Pulmonary artery endothelial cell (primary cell): Measurements from ENCODE around the gene TSPAN9. TPM values are rescaled to one million over a fixed set of nuclear protein-coding genes. Genes with fewer than 3 reads are reported as not detected.

Experiments used
- DNase-seq: peaks from one replicate; pipeline ENCODE4 v3.0.0-alpha.2; 2011; ENCODE audit warnings: low read depth, low spot score
- total RNA-seq: library from RNA; depleted of rRNA; stranded (reverse); fragments of >200 nt; gene quantifications from 2 replicates; pipeline ENCODE4 v1.2.3, GENCODE V29; 2014

TSPAN9 gene
- total RNA-seq, 1 donor from 2014 or later, result 65.0 TPM

DNA sequence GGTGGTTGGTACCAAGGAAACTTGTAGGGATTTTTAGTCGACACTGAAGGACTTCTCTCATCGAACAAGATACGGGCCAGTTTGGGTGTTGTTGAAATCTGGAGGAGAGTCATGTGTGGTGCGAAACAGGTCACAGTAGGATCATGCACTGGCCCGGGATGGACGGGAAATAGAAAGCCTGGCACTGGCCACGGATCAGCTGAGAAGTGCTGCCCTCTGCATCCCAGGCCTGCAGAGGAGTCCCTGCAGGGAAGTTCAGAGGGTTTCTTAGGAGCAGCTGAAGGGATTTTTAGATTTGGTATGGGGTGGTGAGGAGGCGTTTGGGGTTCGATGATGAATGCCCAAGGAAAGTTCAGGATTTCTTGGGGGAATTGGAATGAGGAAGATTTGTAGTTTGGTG, 63.1 kb downstream of the TSPAN9 start:
- DNase-seq, result no peak

DNA sequence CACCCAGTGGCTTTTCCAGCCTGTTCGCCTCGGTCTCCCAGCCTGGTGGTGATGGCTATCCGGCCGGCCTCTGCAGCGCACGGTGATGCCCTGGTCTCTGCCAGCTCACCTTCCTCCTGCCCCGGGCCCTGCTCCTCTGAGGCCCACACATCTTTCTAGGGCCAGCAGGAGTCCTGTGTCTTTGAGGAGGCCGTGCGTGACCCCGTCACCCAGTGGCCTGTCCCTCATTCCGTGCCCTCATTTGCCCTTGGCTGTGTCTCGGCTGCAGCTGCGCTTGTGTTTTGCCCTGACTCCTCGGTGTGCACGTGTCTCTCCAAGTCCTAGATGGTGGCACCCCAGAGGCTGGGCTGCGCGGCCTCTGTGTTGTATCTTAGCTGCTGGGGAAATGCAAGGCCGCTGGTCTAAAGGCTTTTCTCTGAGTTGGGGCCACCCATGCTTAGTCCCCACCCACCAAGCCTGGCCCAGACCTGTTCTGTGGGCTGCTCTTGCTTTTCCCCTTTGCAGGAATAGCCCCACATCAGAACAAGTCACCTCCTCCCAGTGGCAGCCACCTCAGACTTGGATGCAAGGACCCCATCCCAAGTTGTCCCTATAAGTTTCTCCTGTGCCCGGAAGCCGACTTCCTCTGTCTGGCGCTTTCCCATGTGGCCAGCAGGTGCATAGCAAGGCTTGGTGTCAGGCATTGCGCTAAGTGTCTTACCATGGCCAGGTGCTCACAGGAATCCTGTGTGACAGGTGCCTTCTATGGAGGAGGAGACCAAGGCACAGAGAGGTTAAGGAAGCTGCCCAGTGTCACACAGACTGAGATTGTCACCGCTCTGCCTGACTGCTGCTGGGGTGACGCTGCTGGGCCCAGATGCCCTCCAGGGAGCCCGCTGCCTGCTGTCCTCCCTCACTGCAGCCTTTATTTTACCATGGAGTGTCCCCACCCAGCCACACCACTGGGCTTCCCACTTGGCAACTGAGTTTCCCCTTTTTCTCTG, 64.5 kb downstream of the TSPAN9 start:
- no peak for DNase-seq

DNA sequence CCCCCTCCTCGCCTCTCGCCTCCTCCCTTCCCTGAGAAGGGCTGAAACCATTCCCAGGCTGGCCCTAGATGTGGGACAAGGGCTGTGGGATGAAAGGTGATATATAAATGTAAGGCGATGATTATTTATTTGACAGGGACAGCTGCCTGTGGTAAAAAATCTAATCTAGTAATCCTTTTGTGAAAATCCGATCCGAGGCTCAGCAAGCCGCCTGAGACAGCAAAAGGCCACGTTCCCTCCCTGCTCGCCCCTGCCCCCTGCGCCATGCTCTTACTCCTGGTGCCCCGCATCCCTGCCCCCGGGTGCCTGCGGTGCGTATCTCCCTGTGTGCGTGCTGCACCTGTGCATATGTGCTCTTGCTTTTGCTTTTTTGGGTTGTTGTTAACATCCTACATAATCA, 65.2 kb downstream of the TSPAN9 start:
- no peak for DNase-seq

DNA sequence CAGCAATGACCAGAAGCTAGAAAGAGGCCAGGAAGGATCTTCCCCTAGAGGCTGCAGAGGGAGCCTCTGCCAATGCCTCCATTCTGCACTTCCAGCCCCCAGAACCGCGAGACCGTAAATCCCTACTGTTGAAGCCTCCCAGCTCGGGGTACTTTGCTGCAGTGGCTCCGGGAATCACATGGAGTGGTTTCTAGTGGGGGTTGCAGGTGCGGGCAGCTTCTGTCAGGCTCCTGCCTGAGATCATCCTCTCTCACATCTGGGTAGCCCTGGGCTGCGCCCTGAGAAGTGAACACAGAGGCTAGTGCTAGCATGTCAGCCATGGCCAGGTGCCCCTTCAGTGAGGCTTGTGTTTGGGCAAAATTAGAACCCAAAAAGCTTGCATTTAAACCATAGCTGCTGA, 67.3 kb downstream of the TSPAN9 start:
- no peak for DNase-seq

DNA sequence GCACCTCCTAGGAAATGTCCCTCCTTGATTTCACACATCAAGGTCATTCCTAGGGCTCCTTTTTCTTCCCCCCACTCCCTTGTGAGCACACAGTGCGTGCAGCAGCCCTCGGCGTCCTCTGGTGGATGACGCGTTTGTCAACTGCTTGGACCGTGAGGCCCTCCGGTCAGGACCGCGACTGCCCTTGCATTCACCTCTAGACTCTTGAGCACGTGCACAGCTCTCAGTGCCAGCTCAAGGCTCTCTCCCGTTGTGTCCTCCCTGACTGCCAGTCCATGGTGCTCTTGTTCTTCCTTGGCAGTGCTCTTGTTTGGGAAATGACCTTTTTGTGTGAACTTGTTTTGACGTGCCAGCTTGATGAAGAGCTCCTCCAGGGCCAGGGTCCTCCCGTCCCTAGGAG, 67.9 kb downstream of the TSPAN9 start:
- no peak for DNase-seq

DNA sequence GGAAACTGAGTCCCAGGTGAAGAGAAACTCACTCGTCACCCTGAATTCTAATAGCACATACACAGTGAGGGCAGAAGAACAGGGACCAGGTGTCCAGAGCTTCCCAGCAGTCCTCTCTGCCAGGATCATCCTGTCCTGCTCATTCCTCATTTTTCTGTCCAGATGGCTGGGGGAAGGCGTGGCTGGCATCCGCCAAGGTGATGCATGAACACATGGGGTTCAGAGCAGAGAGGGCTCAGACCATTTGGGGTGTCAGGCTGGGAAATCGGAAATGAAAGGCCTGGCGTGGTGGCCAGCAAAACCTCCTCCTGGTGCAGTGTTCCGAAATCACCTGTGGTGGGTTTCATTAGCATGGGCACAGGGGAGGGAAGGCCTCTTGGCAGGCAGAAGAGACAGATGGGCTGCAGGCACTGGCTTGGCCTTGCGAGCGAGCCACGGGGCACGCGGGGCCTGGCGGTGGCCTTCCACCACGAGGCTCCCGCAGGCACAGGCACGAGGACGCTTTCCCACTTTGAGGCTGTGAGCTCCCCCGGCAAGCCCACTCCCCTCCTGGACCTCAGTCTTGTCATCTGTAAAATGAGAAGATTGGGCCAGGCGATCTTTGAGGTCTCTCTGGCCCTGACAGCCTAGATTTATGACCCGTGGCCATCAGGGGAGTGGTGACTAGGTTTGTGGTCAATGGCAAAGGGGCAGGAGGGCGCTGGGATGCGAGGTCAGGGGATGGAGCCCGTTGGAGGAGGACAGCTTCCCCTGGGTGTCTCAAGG, 68.5 kb downstream of the TSPAN9 start:
- no peak for DNase-seq

DNA sequence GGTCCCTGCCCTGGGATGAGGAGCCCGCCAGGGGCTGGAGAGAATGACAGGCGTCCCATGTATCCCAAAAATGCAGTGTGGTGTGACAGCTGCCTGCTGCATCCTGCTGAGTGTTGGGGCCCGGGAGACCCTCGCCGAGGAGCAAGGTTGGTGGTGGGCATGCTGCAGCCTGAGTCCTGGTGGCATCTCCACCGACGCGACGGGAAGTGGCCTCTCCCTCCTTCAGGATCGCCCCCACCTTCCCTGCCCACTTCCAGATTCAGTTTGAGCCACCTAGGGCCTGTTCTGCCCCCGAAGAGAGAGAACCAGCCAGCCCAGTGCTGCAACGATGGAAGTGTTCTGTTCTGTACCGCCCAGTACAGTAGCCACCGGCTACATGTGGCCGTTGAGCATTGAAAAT, 70.1 kb downstream of the TSPAN9 start:
- DNase-seq, result no peak

DNA sequence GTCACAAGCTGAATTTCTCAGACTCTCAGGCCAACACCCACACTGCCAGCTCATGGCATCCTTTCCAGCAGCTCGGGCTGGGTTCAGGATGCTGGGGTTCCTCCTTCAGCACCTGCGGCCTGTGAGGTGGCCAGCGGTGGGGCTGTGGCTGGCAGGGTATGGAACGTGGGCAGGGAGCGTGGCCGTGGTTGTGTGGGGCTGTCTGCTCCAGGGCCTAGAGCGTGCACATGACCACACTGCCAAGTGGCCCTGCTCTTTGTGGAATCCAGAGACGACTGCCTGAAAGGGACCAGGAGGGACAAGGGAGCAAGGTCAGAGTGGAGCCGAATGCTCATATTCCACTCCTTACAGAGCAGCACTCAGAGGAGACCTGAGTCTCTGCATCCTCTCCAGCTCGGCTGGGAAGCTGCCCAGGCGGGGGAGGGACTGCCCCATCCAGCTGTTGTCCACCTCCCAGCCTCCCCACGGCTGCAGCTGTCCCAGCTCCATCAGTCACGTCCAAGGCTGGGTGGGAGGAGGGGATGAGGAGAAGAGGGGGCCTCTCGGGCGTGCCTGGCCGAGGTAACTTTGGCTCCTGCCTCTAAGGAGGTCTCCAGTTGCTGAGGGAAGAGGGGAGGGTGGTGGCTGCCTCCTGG, 71.3 kb downstream of the TSPAN9 start:
- DNase-seq, result no peak

DNA sequence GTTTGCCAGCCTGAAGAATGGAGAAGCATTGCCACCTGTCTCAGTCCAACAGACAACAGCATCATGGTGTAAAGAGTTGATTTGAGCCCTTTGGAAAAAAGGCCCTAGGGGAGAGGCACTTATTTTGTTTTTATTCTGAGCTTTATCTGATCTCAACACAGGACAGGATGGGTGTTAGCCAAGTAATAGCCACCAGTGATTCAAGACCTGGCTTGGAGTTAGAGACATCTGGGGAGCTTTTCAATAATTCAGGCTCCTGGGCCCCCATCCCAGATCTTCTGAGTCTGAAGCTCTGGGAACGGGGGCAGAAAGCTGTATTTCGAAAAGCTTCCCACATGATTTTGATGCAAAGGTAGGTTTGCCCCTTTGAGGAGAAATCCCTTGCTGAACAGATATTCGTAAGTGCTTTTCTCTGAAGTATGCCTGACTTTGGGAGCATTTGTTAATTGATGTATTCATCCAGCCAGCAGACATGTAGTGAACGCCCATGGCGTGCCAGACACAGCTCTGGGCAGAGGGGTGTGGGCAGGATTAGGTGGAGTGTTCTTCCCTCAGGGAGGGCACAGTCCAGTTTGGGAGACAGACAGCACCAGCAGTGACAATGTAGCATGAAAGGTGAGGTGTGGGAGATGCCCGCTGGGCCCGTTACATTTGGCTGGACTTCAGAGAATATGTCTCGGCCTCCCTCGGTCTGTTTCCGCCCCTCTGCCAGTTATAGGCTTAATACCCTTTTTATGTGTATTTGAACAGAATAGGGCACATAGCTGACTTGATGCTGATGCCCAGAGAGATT, 72.5 kb downstream of the TSPAN9 start:
- DNase-seq, result no peak

DNA sequence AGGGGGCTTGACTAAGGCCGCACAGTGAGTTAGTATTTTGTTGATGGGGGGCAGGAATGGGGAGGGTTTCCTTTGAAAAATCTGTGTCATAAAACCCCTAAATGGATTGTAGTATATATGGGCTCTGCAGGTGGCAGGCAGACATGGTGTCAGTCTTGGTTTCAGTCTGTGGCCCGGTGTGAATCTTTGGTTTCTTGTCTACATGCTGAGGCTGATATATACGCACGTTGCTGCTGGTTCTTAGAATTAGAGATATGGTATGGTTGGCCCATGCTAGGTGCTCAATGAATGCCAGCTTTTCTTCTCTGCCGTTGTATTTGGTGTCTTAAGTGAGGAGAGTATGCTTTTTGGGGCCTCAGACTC, 73.1 kb downstream of the TSPAN9 start:
- DNase-seq, result no peak

DNA sequence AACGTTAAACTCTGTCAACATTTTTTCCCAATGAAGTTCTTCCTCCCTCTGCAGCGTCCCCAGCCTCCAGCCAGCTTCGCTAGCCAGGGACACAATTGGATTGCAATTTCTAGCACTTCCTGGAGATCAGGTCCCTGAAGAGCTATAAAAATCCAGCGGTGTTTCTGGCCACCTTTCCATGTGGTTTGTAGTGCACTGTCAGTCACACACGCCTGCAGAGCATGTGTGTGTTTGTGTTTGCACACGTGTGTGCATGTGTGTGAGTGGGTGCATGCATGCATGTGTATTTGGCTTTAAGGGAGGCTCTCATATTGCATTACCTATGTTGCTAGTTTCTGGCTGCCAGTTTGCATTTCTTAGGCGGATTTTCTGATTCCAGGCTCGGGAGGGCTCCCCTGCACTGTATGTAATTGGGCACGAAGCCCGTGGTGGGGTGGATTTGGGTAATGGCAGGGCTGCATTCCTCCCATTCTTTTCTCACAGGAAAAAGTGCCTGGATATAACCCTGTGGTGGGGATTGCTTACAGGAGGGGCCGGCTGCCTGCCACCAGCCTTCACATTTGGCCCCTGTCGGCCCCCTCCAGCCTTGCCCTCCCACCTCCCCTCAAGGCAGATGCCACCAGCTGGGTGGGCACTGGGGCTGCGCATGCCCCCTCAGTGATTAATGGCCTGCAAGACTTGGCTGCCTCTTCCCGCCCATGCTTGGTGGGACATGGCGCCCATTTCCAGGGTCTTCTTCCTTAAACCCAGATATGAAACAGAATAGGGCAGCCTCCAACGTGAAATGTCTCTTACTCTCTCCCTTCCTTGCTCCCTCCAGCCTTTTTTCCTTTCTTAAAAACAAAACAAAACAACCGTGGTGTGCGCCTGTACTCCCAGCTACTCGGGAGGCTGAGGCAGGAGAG, 74.0 kb downstream of the TSPAN9 start:
- no peak for DNase-seq

DNA sequence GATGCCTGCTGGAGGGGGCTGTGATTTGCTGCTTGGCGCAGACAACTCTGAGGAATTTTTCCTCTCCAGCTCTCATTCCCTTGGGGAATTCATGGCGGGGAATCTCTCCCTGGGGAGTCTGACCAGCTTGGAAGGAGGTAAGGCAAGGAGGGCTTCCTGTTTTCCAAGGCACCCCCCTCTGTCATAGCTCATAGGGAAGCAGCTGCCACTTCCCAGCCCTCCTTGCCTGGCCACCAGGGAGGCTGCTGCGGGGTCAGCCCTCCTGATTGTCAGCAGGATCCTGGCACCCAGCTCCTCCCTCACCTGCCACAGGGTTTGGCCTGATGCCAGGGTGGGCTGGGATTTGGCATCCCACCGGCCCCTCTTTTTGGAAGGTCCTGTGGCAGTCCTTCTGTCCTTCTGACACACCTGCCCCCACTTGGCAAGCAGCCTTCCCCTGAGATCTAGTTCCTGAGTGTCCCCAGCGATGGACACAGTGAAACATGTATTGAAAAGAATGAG, 74.9 kb downstream of the TSPAN9 start:
- DNase-seq, result no peak

DNA sequence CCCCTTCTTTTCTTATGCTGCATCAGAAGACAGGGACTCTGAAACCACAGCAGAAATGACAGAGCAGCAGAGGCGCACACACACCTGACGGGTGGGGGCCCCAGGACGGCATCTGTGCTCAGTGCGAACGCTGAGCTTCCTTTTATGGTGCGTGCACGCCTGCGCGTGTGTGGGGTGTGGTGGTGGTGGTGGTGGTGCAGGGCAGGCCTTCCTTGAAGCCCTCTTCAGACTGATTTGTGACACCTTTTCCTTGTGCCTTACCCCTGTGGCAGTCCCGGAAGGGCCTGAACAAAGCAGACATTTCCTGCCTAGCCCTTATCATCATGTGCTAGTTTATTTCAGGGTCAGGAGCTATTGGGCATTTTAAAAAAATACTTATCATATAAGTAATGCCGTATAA, 75.7 kb downstream of the TSPAN9 start:
- DNase-seq, result no peak

DNA sequence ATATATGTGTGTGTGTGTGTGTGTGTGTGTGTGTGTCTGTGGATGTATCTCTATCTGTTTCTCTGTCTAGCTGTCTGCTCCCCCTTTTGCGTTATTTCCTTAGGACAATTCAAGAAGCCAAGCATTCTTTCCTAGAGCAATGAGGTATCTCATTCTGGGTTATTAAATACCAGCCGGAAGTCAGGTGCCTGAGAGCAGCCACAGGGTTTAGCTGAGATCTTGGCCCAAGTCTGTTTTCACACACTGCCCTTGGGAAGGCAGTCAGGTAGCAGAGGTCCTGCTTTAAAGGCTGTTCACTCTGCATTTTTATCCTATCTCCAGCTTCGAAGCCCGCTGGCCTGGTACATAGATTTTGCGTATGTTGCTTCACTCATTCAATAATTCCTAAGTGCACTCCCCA, 76.8 kb downstream of the TSPAN9 start:
- DNase-seq, result no peak

DNA sequence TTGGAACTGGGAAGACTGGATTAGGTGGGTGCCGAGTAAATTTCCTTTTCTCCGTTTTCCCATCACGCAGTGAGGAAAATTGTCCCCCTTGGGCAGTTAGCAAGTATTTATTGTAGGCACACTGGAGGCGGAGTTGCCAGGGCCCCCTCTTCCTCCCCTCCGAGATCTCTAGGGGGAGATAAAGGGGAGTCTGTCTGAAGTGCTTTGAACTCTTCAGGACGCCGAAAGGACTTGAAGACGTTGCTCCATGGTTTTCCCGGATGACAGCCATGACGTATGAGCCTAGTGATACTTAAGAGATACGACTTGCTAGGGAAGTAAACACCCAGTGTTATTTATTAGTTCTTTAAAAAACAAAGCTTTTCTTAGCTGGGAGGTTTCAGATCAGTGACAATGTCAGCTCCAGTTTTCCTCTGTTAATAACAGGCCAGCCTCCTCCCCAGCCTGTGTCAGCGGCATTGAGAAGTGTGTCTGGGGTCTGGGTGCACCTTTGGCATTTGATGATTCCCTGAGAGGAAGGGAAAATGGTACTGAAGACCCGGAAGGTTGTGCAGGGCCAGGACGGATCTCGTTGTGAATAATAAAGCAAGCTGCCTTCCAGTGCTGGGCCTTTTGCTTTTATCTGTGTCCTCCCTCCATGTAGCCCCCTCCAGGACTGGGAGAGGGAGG, 78.7 kb downstream of the TSPAN9 start:
- no peak for DNase-seq

DNA sequence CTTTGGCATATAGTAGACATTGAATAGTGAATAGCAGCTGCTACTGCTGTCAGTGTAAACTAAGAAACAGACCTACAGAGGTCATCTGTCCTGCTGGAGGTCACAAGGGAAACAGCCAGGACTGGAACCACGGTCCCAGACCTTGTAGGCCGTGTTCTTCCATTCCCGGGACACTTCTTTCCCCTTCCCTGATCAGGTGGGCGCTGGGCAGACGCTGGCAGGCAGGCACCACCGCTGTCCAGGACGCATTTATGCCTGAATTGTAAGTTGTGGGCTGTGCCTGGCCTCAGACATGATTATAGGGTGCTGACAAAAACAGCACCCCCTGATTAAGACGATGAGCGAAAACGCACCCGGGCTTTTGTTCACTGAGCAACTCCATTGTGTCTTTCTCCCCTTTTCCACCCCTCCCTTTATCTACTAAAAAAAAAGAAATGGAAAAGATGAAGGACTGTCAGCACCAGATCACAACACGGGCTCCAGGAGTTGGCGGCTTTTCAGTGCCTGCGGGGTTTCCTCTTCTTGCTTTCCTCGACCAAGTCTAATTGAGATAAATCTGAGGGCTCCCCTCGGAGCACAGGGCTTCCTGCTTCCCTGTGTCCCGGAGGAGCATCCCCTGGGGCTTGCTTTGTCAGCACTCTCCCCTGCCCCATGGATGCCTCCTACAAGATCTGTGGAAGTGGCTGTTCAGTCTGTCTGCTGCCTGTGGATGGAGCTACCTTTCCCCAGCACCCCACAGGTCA, 80.6 kb downstream of the TSPAN9 start:
- DNase-seq, result no peak

DNA sequence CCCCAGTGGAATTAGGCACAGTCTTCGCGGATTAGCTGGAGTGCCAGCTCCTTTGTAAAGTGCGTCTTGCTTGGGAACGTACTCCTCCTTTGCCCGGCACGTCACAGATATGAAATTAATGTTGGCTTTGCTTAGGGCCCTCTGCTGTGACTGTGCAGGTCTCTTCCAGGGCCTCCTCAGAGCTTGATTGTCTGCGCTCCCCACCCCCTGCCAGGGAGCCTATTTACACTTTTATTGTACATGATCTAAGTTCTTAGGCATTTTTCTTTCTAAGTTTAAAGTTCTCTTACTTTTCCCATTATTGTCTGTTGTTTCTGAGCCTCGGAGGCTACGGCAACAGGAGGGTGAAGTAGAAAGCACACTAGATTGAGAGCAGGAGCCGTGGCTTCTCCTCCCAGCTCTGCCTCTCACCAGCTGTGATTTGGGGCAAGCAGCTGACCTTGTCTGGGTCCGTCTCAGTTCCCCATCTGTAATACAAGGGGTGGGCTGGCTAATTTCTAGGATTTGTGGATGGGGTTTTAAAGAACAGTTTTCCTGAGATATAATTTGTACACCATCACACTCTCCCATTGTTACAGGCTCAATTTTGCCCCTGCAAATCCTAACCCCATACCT, 81.8 kb downstream of the TSPAN9 start:
- DNase-seq, result no peak

DNA sequence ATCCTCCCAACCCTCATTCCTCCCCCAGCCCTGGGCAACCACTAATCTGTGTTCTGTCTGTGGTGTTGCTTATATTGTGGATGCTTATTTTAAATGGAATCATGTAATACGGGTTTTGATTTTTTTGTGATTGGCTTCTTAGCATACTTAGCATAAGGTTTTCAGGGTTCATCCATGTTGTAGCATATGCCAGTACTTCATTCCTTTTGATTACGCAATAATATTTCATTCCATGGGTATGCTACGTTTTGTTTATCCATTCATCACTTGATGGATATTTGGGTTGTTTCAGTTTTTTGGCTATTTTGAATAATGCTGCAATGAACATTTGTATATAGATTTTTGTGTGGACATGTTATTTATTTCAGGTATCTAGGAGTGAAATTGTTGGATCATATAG, 82.9 kb downstream of the TSPAN9 start:
- no peak for DNase-seq
